Stimulated activated naive CD8-positive, alpha-beta T cell treated with anti-CD3 and anti-CD28 coated beads, Interleukin-15, Interleukin-2, amounts not matched to agents 100 ng/mL and 50 ng/mL, for 24 hours (primary cell): Measurements from ENCODE around the gene CCL1.
A peak's percentile ranks its signal among the peaks of the same experiment; 100 is the strongest.

Source experiments
- H3K27ac Mint-ChIP-seq: one replicate; pipeline ENCODE4 v1.8.0; 2021; ENCODE audit warnings: mild to moderate bottlenecking, mixed read lengths
- H3K27me3 Mint-ChIP-seq: one replicate; pipeline ENCODE4 v1.8.0; 2021; ENCODE audit warnings: mixed read lengths
- H3K36me3 Mint-ChIP-seq: one replicate; pipeline ENCODE4 v1.8.0; 2021; ENCODE audit warnings: low read depth, mixed read lengths
- H3K4me1 Mint-ChIP-seq: one replicate; pipeline ENCODE4 v1.8.0; 2021; ENCODE audit warnings: low read depth, mixed read lengths
- H3K4me3 Mint-ChIP-seq: one replicate; pipeline ENCODE4 v1.8.0; 2021; ENCODE audit warnings: mild to moderate bottlenecking, mixed read lengths
- H3K9me3 Mint-ChIP-seq: one replicate; pipeline ENCODE4 v1.8.0; 2021; ENCODE audit warnings: mixed read lengths

The CCL1 gene

GRCh38 chr17:34389126-34389750 is 26.2 kb upstream of the CCL1 start:
- Mint-ChIP-seq H3K27me3 (peaks cover 8% of the 10 kb centered on the region), H3K9me3 (no peaks in the 10 kb centered on the region), H3K4me1 (peaks cover 44% of the 10 kb centered on the region), H3K4me3 (no peak overlapping the region), H3K27ac (no peak overlapping the region), H3K36me3 (no peaks in the 10 kb centered on the region)

- peaks cover 11% of the 10 kb centered on the region for H3K27me3 Mint-ChIP-seq
- no peak overlapping the region for H3K4me3 Mint-ChIP-seq
- H3K27ac Mint-ChIP-seq: no peak overlapping the region
- H3K36me3 Mint-ChIP-seq: no peaks in the 10 kb centered on the region
- H3K4me1 Mint-ChIP-seq: peaks cover 60% of the 10 kb centered on the region
- no peaks in the 10 kb centered on the region for H3K9me3 Mint-ChIP-seq
Observed at GRCh38 chr17:34387566-34387965, 24.5 kb upstream of the CCL1 start.

- Mint-ChIP-seq H3K27ac (peak overlapping the region; percentile 61), H3K4me3 (no peak overlapping the region), H3K27me3 (peaks cover 11% of the 10 kb centered on the region), H3K36me3 (no peaks in the 10 kb centered on the region), H3K9me3 (no peaks in the 10 kb centered on the region), H3K4me1 (peaks cover 66% of the 10 kb centered on the region)
Observed at GRCh38 chr17:34386697-34387550, 23.9 kb upstream of the CCL1 start.

- no peak overlapping the region for H3K4me3 Mint-ChIP-seq
- no peaks in the 10 kb centered on the region for H3K9me3 Mint-ChIP-seq
- H3K4me1 Mint-ChIP-seq: peaks cover 70% of the 10 kb centered on the region
- H3K27me3 Mint-ChIP-seq: peaks cover 11% of the 10 kb centered on the region
- peak overlapping the region; percentile 61 for H3K27ac Mint-ChIP-seq
- H3K36me3 Mint-ChIP-seq: no peaks in the 10 kb centered on the region
Observed at GRCh38 chr17:34386343-34386696, 23.3 kb upstream of the CCL1 start.

GRCh38 chr17:34384822-34385605 is 22.0 kb upstream of the CCL1 start:
- Mint-ChIP-seq H3K27ac (no peak overlapping the region), H3K36me3 (no peaks in the 10 kb centered on the region), H3K4me1 (peaks cover 80% of the 10 kb centered on the region), H3K9me3 (no peaks in the 10 kb centered on the region), H3K4me3 (no peak overlapping the region), H3K27me3 (peaks cover 19% of the 10 kb centered on the region)

DNA sequence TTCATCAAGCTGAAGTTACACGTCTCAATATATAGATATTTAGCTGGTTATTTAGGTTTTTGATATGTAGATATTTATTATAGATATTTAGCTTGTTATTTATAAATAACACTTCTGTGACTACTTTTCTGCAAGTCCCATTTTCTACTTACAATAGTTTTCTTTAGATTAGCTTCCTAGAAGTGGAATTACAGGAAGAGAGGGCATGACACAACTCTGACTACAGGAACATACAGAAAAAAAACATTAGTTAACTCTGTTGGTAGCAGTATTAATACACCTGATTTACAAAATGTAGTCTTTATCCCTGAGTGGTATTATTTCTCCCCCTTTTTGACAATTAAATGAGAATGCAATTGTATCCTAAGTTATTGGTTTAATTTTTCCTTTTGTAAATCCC is 21.2 kb upstream of the CCL1 start:
- Mint-ChIP-seq H3K4me3 (no peak overlapping the region), H3K27me3 (peaks cover 21% of the 10 kb centered on the region), H3K36me3 (no peaks in the 10 kb centered on the region), H3K9me3 (no peaks in the 10 kb centered on the region), H3K4me1 (peaks cover 80% of the 10 kb centered on the region), H3K27ac (no peak overlapping the region)

GRCh38 chr17:34383216-34383615 is 20.2 kb upstream of the CCL1 start:
- H3K4me1 Mint-ChIP-seq: peaks cover 85% of the 10 kb centered on the region
- no peaks in the 10 kb centered on the region for H3K9me3 Mint-ChIP-seq
- peaks cover 21% of the 10 kb centered on the region for H3K27me3 Mint-ChIP-seq
- peak overlapping the region; percentile 56 for H3K27ac Mint-ChIP-seq
- H3K36me3 Mint-ChIP-seq: no peaks in the 10 kb centered on the region
- H3K4me3 Mint-ChIP-seq: no peak overlapping the region

- no peak overlapping the region for H3K4me3 Mint-ChIP-seq
- H3K36me3 Mint-ChIP-seq: no peaks in the 10 kb centered on the region
- H3K4me1 Mint-ChIP-seq: peaks cover 83% of the 10 kb centered on the region
- peaks cover 21% of the 10 kb centered on the region for H3K27me3 Mint-ChIP-seq
- H3K27ac Mint-ChIP-seq: peak overlapping the region; percentile 70
- H3K9me3 Mint-ChIP-seq: no peaks in the 10 kb centered on the region
Observed at GRCh38 chr17:34382621-34383124, 19.6 kb upstream of the CCL1 start.

GRCh38 chr17:34379868-34380267 is 16.8 kb upstream of the CCL1 start:
- Mint-ChIP-seq H3K4me1 (peaks cover 76% of the 10 kb centered on the region), H3K27ac (peak overlapping the region; percentile 6), H3K9me3 (no peaks in the 10 kb centered on the region), H3K36me3 (no peaks in the 10 kb centered on the region), H3K4me3 (no peak overlapping the region), H3K27me3 (peaks cover 22% of the 10 kb centered on the region)

DNA sequence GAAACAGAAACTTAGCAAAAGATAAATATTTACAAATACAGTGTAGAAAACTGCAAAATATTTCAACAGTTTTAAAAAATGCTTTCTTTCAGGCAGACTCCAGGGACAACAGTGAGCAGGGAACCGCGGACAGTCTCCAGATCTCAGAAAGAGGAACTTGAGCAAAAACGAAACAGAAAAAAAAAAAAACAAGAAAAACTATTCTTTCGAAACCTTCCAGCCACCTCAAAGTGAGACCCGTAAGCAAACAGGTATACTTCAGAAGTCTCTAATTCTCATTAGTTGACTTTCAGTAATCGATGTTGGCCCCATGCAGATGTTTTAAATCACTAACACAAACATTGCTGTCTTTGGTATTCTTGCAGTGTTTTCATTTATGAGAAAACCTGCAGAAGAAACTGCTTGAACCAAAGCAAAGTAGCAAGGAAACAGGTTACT is 15.7 kb upstream of the CCL1 start:
- H3K4me1 Mint-ChIP-seq: peaks cover 68% of the 10 kb centered on the region
- H3K4me3 Mint-ChIP-seq: peak overlapping the region; percentile 7
- peaks cover 16% of the 10 kb centered on the region for H3K27me3 Mint-ChIP-seq
- H3K36me3 Mint-ChIP-seq: no peaks in the 10 kb centered on the region
- peak overlapping the region; percentile 56 for H3K27ac Mint-ChIP-seq
- no peaks in the 10 kb centered on the region for H3K9me3 Mint-ChIP-seq

DNA sequence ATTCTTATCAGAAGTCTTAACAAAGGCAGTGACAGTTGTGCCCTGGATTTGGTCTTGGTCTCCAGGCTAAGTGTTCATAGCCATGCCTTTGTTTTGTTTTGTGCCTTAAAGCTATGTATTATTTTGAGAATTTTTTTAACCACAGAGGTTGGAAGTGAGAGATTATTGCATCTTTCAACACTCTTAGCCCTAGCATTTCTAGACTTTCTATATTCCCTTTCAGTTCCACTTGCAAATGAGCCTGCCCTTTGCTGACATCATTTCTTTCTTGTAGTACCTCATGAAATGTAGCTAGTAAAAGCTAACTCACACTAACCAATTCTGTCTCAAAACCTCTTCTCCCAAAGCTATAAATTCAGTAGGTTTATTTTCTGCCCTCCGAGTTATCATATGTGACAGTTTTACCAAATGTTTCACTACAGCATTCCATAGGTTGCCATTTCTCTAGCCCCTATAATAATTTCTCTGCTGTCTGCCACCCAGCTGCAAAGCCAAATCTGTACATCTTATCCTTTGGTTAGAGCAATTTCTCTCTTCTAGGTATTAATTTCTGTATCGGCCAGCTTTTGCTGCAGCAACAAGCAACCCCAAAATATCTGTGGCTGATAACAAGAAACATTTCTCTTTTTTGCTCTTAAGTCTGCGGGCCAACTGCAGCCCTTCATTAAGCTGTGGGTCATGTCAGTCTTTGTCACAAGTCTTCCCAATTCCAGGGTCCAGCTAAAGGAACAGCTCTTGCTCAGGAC is 14.2 kb upstream of the CCL1 start:
- Mint-ChIP-seq H3K27me3 (peaks cover 16% of the 10 kb centered on the region), H3K4me1 (peaks cover 53% of the 10 kb centered on the region), H3K36me3 (no peaks in the 10 kb centered on the region), H3K27ac (no peak overlapping the region), H3K4me3 (no peak overlapping the region), H3K9me3 (no peaks in the 10 kb centered on the region)

DNA sequence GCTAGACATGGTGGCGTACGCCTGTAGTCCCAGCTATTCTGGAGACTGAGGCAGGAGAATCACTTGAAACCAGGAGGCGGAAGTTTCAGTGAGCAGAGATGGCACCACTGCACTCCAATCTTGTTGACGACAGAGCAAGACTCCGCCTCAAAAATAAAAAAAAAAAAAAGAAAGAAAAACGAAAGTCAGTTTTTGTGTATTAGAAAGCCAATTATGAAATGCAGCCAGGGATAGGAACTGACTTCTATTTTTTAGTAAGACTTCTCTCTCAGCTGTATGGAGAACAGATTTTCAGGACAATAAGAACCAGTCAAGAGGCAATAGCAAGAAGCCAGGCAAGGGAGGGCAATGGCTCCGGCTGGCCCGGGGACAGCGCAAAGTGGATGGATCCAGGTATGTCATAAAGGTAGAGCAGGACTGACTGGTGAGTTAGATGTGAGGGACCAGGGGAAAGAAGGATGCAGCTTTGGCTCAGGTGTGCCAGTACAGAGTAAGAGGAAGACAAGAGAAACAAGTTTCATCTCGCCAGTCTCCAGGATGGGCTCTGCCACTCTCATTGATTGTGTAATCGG is 12.5 kb upstream of the CCL1 start:
- H3K27ac Mint-ChIP-seq: no peak overlapping the region
- H3K27me3 Mint-ChIP-seq: peaks cover 13% of the 10 kb centered on the region
- H3K9me3 Mint-ChIP-seq: no peaks in the 10 kb centered on the region
- no peak overlapping the region for H3K4me3 Mint-ChIP-seq
- no peaks in the 10 kb centered on the region for H3K36me3 Mint-ChIP-seq
- peaks cover 50% of the 10 kb centered on the region for H3K4me1 Mint-ChIP-seq

GRCh38 chr17:34374457-34374856 is 11.4 kb upstream of the CCL1 start:
- no peak overlapping the region for H3K27ac Mint-ChIP-seq

GRCh38 chr17:34371405-34372100 is 8.5 kb upstream of the CCL1 start:
- H3K4me1 Mint-ChIP-seq: peaks cover 13% of the 10 kb centered on the region
- no peaks in the 10 kb centered on the region for H3K36me3 Mint-ChIP-seq
- peaks cover 9% of the 10 kb centered on the region for H3K27me3 Mint-ChIP-seq
- no peak overlapping the region for H3K4me3 Mint-ChIP-seq
- H3K27ac Mint-ChIP-seq: no peak overlapping the region
- H3K9me3 Mint-ChIP-seq: no peaks in the 10 kb centered on the region

More at GRCh38 chr17:34374457-34374856, 11.4 kb upstream of the CCL1 start:
- H3K4me1 Mint-ChIP-seq: peaks cover 40% of the 10 kb centered on the region
- no peaks in the 10 kb centered on the region for H3K36me3 Mint-ChIP-seq
- H3K4me3 Mint-ChIP-seq: no peak overlapping the region
- no peaks in the 10 kb centered on the region for H3K9me3 Mint-ChIP-seq
- H3K27me3 Mint-ChIP-seq: peaks cover 7% of the 10 kb centered on the region
